ENCODE measurements around the gene NPPB.
A peak's percentile ranks its signal among the peaks of the same experiment; 100 is the strongest.
"Not testable (repeated sequence)": the region's sequence is repeated elsewhere in the genome, so short reads cannot be mapped to it uniquely, and the experiment has no call there.

Gene NPPB

GRCh38 chr1:11903210-11903609 is 44.5 kb upstream of the NPPB start:
- no peak overlapping the region for H3K4me3 ChIP-seq (ENCODE audit: low read depth, low read length)
- in situ Hi-C loops (cut with HindIII; ENCODE audit: low pct_ligation_motif_present, low sequenced_read_pairs) = no loop called here
- no peaks in the 10 kb centered on the region for H3K36me3 ChIP-seq (replicated peaks)
- no peak for TF ChIP-seq CTCF (IDR thresholded peaks at IDR 0.05; ENCODE audit: low read depth, low read length, missing control alignments)
- H3K27me3 ChIP-seq (replicated peaks) = peaks cover 19% of the 10 kb centered on the region
- H3K27ac ChIP-seq = no peak overlapping the region
- DNase-seq = no peak

GRCh38 chr1:11901446-11901845 is 42.7 kb upstream of the NPPB start:
- DNase-seq; H3K4me3 ChIP-seq (ENCODE audit: low read depth, low read length); H3K36me3 ChIP-seq (replicated peaks); in situ Hi-C loops (cut with HindIII; ENCODE audit: low pct_ligation_motif_present, low sequenced_read_pairs); H3K27ac ChIP-seq: not testable (repeated sequence)
- peaks cover 21% of the 10 kb centered on the region for H3K27me3 ChIP-seq (replicated peaks)

- in situ Hi-C loops (cut with HindIII; ENCODE audit: low pct_ligation_motif_present, low sequenced_read_pairs) = no loop called here
- Histone ChIP-seq H3K4me3 (ENCODE audit: low read depth, low read length) (no peak overlapping the region), H3K27ac (no peak overlapping the region), H3K36me3 (replicated peaks) (no peaks in the 10 kb centered on the region), H3K27me3 (replicated peaks) (peaks cover 21% of the 10 kb centered on the region)
- TF ChIP-seq CTCF (IDR thresholded peaks at IDR 0.05; ENCODE audit: low read depth, low read length, missing control alignments) = no peak
- DNase-seq = no peak
Observed at GRCh38 chr1:11898831-11899467, 40.2 kb upstream of the NPPB start.

DNA sequence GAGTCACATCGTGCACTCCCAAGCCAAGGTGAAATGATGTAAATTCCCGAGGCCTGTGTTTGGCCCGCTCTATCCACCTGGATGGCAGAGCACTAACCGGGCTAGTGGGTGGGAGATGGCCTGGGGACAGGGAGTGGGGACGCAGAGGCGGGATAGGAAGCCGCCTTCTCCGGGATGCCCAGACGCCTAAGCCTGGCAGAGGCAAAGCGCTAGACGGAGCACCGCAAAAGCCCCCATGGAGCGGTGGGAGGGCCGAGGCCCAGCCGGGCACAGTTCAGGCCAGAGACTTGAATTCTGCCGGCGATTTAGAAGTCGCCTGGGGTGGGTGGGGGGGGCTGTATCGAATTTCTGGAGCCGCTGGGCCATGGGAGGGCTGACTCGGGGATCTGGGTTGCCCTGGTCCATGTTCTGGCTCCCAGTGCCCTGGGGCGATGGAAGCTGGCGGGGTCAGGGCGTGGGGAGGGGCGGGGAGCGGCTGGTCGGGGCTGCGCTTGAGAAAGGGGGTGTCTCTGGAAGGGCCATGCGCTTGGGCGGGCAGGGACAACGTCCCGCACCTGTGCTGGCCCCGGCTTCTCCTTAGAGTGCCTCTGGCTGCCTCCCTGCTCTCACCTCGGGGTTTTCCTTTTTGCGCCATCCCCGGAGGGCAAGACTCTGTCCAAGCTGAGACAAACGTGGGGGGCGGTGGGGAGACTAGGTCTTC is 39.5 kb upstream of the NPPB start:
- no peak for DNase-seq
- Histone ChIP-seq H3K27me3 (replicated peaks) (peaks cover 21% of the 10 kb centered on the region), H3K36me3 (replicated peaks) (no peaks in the 10 kb centered on the region), H3K27ac (no peak overlapping the region), H3K4me3 (ENCODE audit: low read depth, low read length) (no peak overlapping the region)
- in situ Hi-C loops (cut with HindIII; ENCODE audit: low pct_ligation_motif_present, low sequenced_read_pairs) = no loop called here
- TF ChIP-seq CTCF (IDR thresholded peaks at IDR 0.05; ENCODE audit: low read depth, low read length, missing control alignments) = no peak

GRCh38 chr1:11894501-11894900 is 35.8 kb upstream of the NPPB start:
- H3K27ac ChIP-seq; in situ Hi-C loops (cut with HindIII; ENCODE audit: low pct_ligation_motif_present, low sequenced_read_pairs); H3K4me3 ChIP-seq (ENCODE audit: low read depth, low read length); DNase-seq; H3K36me3 ChIP-seq (replicated peaks): not testable (repeated sequence)
- peaks cover 15% of the 10 kb centered on the region for H3K27me3 ChIP-seq (replicated peaks)

DNA sequence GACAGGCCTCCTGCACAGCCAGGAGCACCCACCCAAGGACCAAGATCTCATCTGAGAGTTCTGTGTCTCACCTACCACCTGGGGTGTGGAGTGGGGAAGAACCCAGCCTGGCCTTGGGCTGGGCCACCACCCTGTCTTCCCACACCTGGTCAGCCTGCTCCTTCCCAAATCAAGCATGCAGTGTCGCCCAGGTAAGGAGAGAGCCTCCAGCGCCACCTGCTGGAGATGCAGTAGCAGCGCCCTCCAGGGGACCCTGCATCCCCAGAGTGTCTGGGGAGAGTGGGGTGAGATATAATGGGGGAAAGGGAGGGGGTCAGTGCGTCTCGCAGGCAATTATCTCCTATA is 35.1 kb upstream of the NPPB start:
- no peak for DNase-seq
- peak; percentile 98 for TF ChIP-seq CTCF (IDR thresholded peaks at IDR 0.05; ENCODE audit: low read depth, low read length, missing control alignments)
- no peak overlapping the region for H3K4me3 ChIP-seq (ENCODE audit: low read depth, low read length)
- no peaks in the 10 kb centered on the region for H3K36me3 ChIP-seq (replicated peaks)
- in situ Hi-C loops (cut with HindIII; ENCODE audit: low pct_ligation_motif_present, low sequenced_read_pairs) = no loop called here
- no peak overlapping the region for H3K27ac ChIP-seq
- H3K27me3 ChIP-seq (replicated peaks) = peaks cover 9% of the 10 kb centered on the region

All from brain microvascular endothelial cell (primary cell).